ENCODE results near the gene TAAR5. TPM values are rescaled to one million over a fixed set of nuclear protein-coding genes. Genes with fewer than 3 reads are reported as not detected.

TAAR5 gene
- polyA plus RNA-seq, 3 donors, result not detected

DNA sequence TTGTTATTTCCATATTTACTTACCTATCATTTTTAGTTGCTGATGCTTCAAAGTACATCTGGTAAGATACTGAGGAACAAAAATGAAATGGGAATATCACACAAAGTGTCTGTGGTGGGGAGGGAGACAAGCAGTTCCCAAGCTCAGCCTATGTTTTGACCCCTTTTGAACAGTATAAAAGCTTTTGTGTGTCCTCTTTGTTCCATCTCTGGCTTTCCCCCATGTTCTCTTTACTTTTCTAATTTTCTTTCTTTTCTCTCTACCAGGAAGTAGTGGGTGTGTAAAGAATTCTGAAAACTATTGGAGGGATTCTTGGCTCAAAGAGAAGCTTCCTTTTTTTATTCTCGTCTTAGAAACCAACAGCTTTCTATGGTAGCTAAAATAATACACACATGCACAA lies 27.1 kb upstream of the TAAR5 start:
- H3K27ac Mint-ChIP-seq, result no peak overlapping the region
- no peak overlapping the region for H2AFZ ChIP-seq (ENCODE audit: insufficient read depth, low read depth, low read length, poor library complexity, severe bottlenecking)
- H3K36me3 ChIP-seq (replicated peaks in 1 of 2; ENCODE audit: control insufficient read depth in 1 of 2, insufficient read depth in 2 of 2, low read length in 2 of 2), result no peaks in the 10 kb centered on the region
- intact Hi-C loops (cut with micrococcal nuclease), result no loop called here
- TF ChIP-seq CTCF (IDR thresholded peaks at IDR 0.05), result no peak
- no peaks in the 10 kb centered on the region for H3K9me3 ChIP-seq (replicated peaks in 1 of 2; ENCODE audit: control insufficient read depth in 1 of 2, insufficient read depth in 1 of 2, low read length in 2 of 2)
- no CpG with 5 or more reads among the region's 1 CpG for WGBS (ENCODE audit: insufficient coverage)
- DNase-seq, result no peak
- no peaks in the 10 kb centered on the region for H3K36me3 Mint-ChIP-seq
- no peak overlapping the region for H3K4me3 ChIP-seq (replicated peaks in 1 of 3; ENCODE audit: low read depth in 2 of 3, low read length in 3 of 3)
- H3K9ac ChIP-seq (ENCODE audit: insufficient read depth, low read length, poor library complexity, severe bottlenecking), result no peak overlapping the region
- peaks cover 6% of the 10 kb centered on the region for H3K4me1 Mint-ChIP-seq
- H3K4me3 Mint-ChIP-seq, result no peak overlapping the region
- no peak overlapping the region for H3K4me2 ChIP-seq (replicated peaks; ENCODE audit: extremely low read depth, low read length, poor library complexity, severe bottlenecking)
- H3K4me1 ChIP-seq (ENCODE audit: control insufficient read depth in 1 of 2, insufficient read depth in 2 of 2, low read length in 2 of 2), result peaks cover 0 to 4% of the 10 kb centered on the region in 2 donors
- H3K9me3 Mint-ChIP-seq, result no peaks in the 10 kb centered on the region
- no peak overlapping the region for H3K27ac ChIP-seq (ENCODE audit: low read depth in 1 of 2, low read length in 2 of 2)
- H3K27me3 ChIP-seq (ENCODE audit: control insufficient read depth in 2 of 2, insufficient read depth in 2 of 2, low read length in 2 of 2), result peaks cover 0 to 3% of the 10 kb centered on the region in 2 donors
- H3K27me3 Mint-ChIP-seq (ENCODE audit: low read depth in 3 of 3), result peaks cover 0 to 6% (median 0%) of the 10 kb centered on the region in 3 donors
- no peaks in the 10 kb centered on the region for H4K20me1 ChIP-seq (ENCODE audit: insufficient read depth, low read length)
- H3K79me2 ChIP-seq (ENCODE audit: insufficient read depth, low read length), result no peaks in the 10 kb centered on the region

DNA sequence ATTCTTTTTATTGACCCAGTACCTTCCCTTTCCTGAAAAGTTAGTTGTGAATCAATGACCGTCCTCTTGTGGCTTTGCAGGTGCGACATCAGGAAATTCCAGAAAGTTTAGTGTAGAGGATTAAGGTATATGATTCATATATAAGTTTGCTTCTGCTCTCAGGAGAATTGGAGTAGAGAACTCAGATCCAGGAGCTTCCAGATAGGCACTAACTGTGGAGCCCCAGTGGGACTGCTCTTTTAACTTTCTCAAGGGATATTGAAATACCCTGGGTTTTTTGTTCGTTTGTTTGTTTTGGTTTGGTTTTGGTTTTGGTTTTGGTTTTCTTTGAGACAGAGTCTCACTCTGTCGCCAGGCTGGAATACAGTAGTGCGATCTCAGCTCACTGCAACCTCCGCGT lies 25.0 kb upstream of the TAAR5 start:
- H3K4me1 Mint-ChIP-seq, result peaks cover 9% of the 10 kb centered on the region

More for the DNA sequence above, 25.0 kb upstream of the TAAR5 start:
- peak overlapping the region; percentile 36 for H2AFZ ChIP-seq (ENCODE audit: insufficient read depth, low read depth, low read length, poor library complexity, severe bottlenecking)
- no peak overlapping the region for H3K27ac Mint-ChIP-seq
- peak overlapping the region in 1 of 3 experiments; percentile 9 for H3K4me3 ChIP-seq (replicated peaks in 1 of 3; ENCODE audit: low read depth in 2 of 3, low read length in 3 of 3)
- peaks cover 0 to under 1% of the 10 kb centered on the region in 2 donors for H3K27me3 ChIP-seq (ENCODE audit: control insufficient read depth in 2 of 2, insufficient read depth in 2 of 2, low read length in 2 of 2)
- peak overlapping the region; percentile 7 to 48 for H3K4me3 Mint-ChIP-seq
- no peaks in the 10 kb centered on the region for H3K36me3 ChIP-seq (replicated peaks in 1 of 2; ENCODE audit: control insufficient read depth in 1 of 2, insufficient read depth in 2 of 2, low read length in 2 of 2)
- no peak for TF ChIP-seq CTCF (IDR thresholded peaks at IDR 0.05)
- no CpG with 5 or more reads among the region's 7 CpGs for WGBS (ENCODE audit: insufficient coverage)
- no peak for DNase-seq
- no peaks in the 10 kb centered on the region for H3K79me2 ChIP-seq (ENCODE audit: insufficient read depth, low read length)
- H3K9ac ChIP-seq (ENCODE audit: insufficient read depth, low read length, poor library complexity, severe bottlenecking), result no peak overlapping the region
- no peaks in the 10 kb centered on the region for H3K9me3 Mint-ChIP-seq
- H3K27ac ChIP-seq (ENCODE audit: low read depth in 1 of 2, low read length in 2 of 2), result no peak overlapping the region
- H3K36me3 Mint-ChIP-seq, result no peaks in the 10 kb centered on the region
- H3K9me3 ChIP-seq (replicated peaks in 1 of 2; ENCODE audit: control insufficient read depth in 1 of 2, insufficient read depth in 1 of 2, low read length in 2 of 2), result no peaks in the 10 kb centered on the region
- H3K27me3 Mint-ChIP-seq (ENCODE audit: low read depth in 3 of 3), result no peaks in the 10 kb centered on the region
- H3K4me1 ChIP-seq (ENCODE audit: control insufficient read depth in 1 of 2, insufficient read depth in 2 of 2, low read length in 2 of 2), result peaks cover 8 to 15% of the 10 kb centered on the region in 2 donors
- H3K4me2 ChIP-seq (replicated peaks; ENCODE audit: extremely low read depth, low read length, poor library complexity, severe bottlenecking), result no peak overlapping the region
- H4K20me1 ChIP-seq (ENCODE audit: insufficient read depth, low read length), result no peaks in the 10 kb centered on the region
- intact Hi-C loops (cut with micrococcal nuclease), result no loop called here

All from CD14-positive monocyte (primary cell).